HepG2 (cell line): ENCODE data around the gene HINT2. TPM values are rescaled to one million over a fixed set of nuclear protein-coding genes. Genes with fewer than 3 reads are reported as not detected.

Experiments used
- AKAP8 ChIP-seq: sonication (generic); formaldehyde crosslinking; IDR thresholded peaks from 2 replicates; pipeline ENCODE4 v1.5.1; 2020; ENCODE audit warnings: mild to moderate bottlenecking, missing genetic modification reagents
- CREM ChIP-seq, 2 experiments: sonication (generic) in 1 of 2; formaldehyde crosslinking in 1 of 2; IDR thresholded peaks; 2 replicates each; pipeline versions ENCODE4 v1.4.0 to v1.6.1; 2016 to 2020; ENCODE audit warnings: antibody characterized with exemption in 1 of 2, mild to moderate bottlenecking in 1 of 2, missing genetic modification reagents in 1 of 2
- EHMT2 ChIP-seq: fragments of 200-600 bp; sonication (generic); IDR thresholded peaks from 2 replicates; pipeline ENCODE4 v1.7.0; 2017; ENCODE audit warnings: antibody characterized with exemption, low read depth, low read length, borderline replicate concordance
- HNF4A ChIP-seq: sonication (generic); formaldehyde crosslinking; IDR thresholded peaks from 2 replicates; pipeline ENCODE4 v1.4.0; 2020; ENCODE audit warnings: missing genetic modification reagents
- KDM2A ChIP-seq: sonication (generic); formaldehyde crosslinking; IDR thresholded peaks from 2 replicates; pipeline ENCODE4 v1.4.0; 2020; ENCODE audit warnings: low read depth, missing genetic modification reagents, borderline replicate concordance
- KDM5B ChIP-seq: sonication (generic); formaldehyde crosslinking; IDR thresholded peaks from 2 replicates; pipeline ENCODE4 v1.4.0; 2020; ENCODE audit warnings: missing genetic modification reagents, mild to moderate bottlenecking, borderline replicate concordance
- PHF21A ChIP-seq: sonication (generic); formaldehyde crosslinking; IDR thresholded peaks from 2 replicates; pipeline ENCODE4 v1.5.0; 2020; ENCODE audit warnings: mild to moderate bottlenecking, missing genetic modification reagents
- RBM39 ChIP-seq: fragments of 200-400 bp; formaldehyde crosslinking; IDR thresholded peaks from one replicate; pipeline ENCODE4 v1.6.1; 2018; ENCODE audit warnings: antibody characterized with exemption, mild to moderate bottlenecking, low read depth, low read length; ENCODE audit not compliant: poor library complexity, severe bottlenecking
- TARDBP ChIP-seq: sonication (generic); formaldehyde crosslinking; IDR thresholded peaks from 2 replicates; pipeline ENCODE4 v1.8.0; 2022; ENCODE audit warnings: mild to moderate bottlenecking, missing genetic modification reagents
- ZBTB43 ChIP-seq: sonication (generic); formaldehyde crosslinking; conservative IDR thresholded peaks from 2 replicates; pipeline ENCODE4 v1.4.0; 2020; ENCODE audit warnings: missing genetic modification reagents
- ZFP82 ChIP-seq: sonication (generic); formaldehyde crosslinking; IDR thresholded peaks from 2 replicates; pipeline ENCODE4 v1.5.1; 2020; ENCODE audit warnings: mild to moderate bottlenecking, missing genetic modification reagents, borderline replicate concordance
- ZFY ChIP-seq: sonication (generic); formaldehyde crosslinking; IDR thresholded peaks from 2 replicates; pipeline ENCODE4 v1.4.0; 2020; ENCODE audit warnings: missing genetic modification reagents
- ZNF224 ChIP-seq: sonication (generic); formaldehyde crosslinking; IDR thresholded peaks from 2 replicates; pipeline ENCODE4 v1.5.0; 2020; ENCODE audit warnings: mild to moderate bottlenecking, missing genetic modification reagents
- ZNF232 ChIP-seq: sonication (generic); formaldehyde crosslinking; IDR thresholded peaks from 2 replicates; pipeline ENCODE4 v1.4.0; 2020; ENCODE audit warnings: missing genetic modification reagents, borderline replicate concordance
- ZNF264 ChIP-seq: sonication (generic); formaldehyde crosslinking; IDR thresholded peaks from 2 replicates; pipeline ENCODE4 v1.4.0; 2020; ENCODE audit warnings: missing genetic modification reagents
- ZNF691 ChIP-seq: sonication (generic); formaldehyde crosslinking; IDR thresholded peaks from 2 replicates; pipeline ENCODE4 v1.4.0; 2020; ENCODE audit warnings: missing genetic modification reagents, low read depth, mild to moderate bottlenecking, borderline replicate concordance
- ZNF878 ChIP-seq: sonication (generic); formaldehyde crosslinking; IDR thresholded peaks from 2 replicates; pipeline ENCODE4 v1.8.1; 2023; ENCODE audit warnings: mild to moderate bottlenecking, missing genetic modification reagents, moderate library complexity
- polyA plus RNA-seq, 8 experiments: library from polyadenylated mRNA; depleted of rRNA in 3 of 8; stranded (reverse) in 7 of 8; unstranded in 1 of 8; fragments of >200 nt; fragmentation: Illumina TruSeq in 4 of 8; extraction: Trizol in 4 of 8; gene quantifications; 2 replicates each; pipeline versions ENCODE4 v1.2.1 to v1.2.3, GENCODE V29; 2011 to 2016; ENCODE audit warnings: low read depth in 4 of 8, missing spikeins in 1 of 8, mixed read lengths in 1 of 8; ENCODE audit not compliant: insufficient read depth in 1 of 8
- total RNA-seq, 5 experiments: library from RNA; depleted of rRNA; stranded (reverse); fragments of >200 nt; fragmentation: Illumina TruSeq; extraction: Trizol; gene quantifications; 2 replicates each; pipeline ENCODE4 v1.2.3, GENCODE V29; 2016; ENCODE audit warnings: low read depth in 1 of 5
- TF ChIP-seq, protein P1 (sequence below): IDR thresholded peaks from 2 replicates; pipeline ENCODE4 v1.6.1; 2016; ENCODE audit warnings: missing genetic modification reagents, missing compliant biosample characterization
- TF ChIP-seq, protein P2 (sequence below): sonication (generic); formaldehyde crosslinking; IDR thresholded peaks from 2 replicates; pipeline ENCODE4 v1.5.1; 2020; ENCODE audit warnings: mild to moderate bottlenecking, missing genetic modification reagents
- TF ChIP-seq, protein P3 (sequence below): IDR thresholded peaks from 2 replicates; pipeline ENCODE4 v1.6.1; 2018; ENCODE audit warnings: missing genetic modification reagents, mild to moderate bottlenecking, missing compliant biosample characterization

Gene HINT2
- total and polyA plus RNA-seq, 2 of the 13 experiments (the other 11 are each of a cell fraction or from before 2014, with no cell fraction given): 37.9 to 56.2 TPM

DNA sequence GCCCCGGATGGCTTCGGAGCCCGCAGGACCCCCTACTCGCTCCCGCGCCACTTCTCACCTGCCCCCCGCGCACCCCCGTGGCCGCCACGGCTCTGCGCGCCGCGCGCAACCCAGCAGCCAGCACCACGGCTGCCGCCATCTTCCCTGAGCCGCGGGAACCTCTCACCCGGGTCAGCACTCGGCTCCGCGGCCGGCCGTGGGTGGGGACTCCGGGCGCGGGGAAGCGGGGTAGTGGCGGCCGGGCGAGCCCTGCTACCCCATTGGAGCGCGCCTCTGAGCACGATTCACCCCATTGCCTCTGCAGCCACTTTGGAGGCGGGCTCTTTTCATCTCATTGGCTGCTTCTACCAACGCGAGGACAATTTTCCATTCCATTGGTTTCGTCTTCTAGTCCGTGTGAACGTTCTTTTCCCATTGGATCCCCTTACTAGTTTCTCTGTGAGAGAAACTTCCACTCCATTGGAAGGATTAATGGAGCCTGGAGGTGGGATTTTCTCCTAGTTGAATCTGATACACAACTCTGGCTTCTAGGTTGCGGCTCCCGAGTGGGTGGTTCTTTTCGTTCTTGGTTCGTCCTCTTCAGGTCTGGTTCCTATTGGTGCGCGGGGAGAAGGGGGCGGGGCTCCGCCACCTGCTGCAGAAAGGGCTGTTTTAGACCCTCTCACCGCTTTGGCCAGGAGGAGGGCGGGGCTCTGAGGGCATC is at the start of gene HINT2 (continued):
- TF ChIP-seq CREM (IDR thresholded peaks at IDR 0.05) (peak; percentile 66), CREM (CRISPR knock-in tag; IDR thresholded peaks at IDR 0.05) (no peak), KDM5B (peak; percentile 75; the same call in 1 of the 2 replicates), ZNF232 (CRISPR knock-in tag) (0 out of 2 replicates have a peak, but pooled peaks have one; percentile 24), EHMT2 (no peak; the same call in 1 of the 2 replicates), ZNF878 (CRISPR knock-in tag) (no peak; the same call in 1 of the 2 replicates), PHF21A (CRISPR knock-in tag) (peak; percentile 66), TARDBP (CRISPR knock-in tag) (0 out of 2 replicates have a peak, but pooled peaks have one; percentile 15), ZNF264 (CRISPR knock-in tag) (peak; percentile 32; the same call in 1 of the 2 replicates), ZFY (peak; percentile 66), ZNF224 (CRISPR knock-in tag) (0 out of 2 replicates have a peak, but pooled peaks have one; percentile 22), KDM2A (CRISPR knock-in tag) (peak; percentile 35; the same call in 1 of the 2 replicates), ZNF691 (CRISPR knock-in tag) (peak; percentile 11; the same call in 1 of the 2 replicates), HNF4A (no peak), RBM39 (peak; percentile 93), ZFP82 (CRISPR knock-in tag) (no peak), AKAP8 (CRISPR knock-in tag) (peak; percentile 83; the same call in 1 of the 2 replicates), ZBTB43 (CRISPR knock-in tag) (0 out of 2 replicates have a peak, but pooled peaks have one; percentile 64)
- TF ChIP-seq, protein P1, sequence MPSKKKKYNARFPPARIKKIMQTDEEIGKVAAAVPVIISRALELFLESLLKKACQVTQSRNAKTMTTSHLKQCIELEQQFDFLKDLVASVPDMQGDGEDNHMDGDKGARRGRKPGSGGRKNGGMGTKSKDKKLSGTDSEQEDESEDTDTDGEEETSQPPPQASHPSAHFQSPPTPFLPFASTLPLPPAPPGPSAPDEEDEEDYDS (CRISPR knock-in tag): peak; percentile 70
- TF ChIP-seq, protein P2, sequence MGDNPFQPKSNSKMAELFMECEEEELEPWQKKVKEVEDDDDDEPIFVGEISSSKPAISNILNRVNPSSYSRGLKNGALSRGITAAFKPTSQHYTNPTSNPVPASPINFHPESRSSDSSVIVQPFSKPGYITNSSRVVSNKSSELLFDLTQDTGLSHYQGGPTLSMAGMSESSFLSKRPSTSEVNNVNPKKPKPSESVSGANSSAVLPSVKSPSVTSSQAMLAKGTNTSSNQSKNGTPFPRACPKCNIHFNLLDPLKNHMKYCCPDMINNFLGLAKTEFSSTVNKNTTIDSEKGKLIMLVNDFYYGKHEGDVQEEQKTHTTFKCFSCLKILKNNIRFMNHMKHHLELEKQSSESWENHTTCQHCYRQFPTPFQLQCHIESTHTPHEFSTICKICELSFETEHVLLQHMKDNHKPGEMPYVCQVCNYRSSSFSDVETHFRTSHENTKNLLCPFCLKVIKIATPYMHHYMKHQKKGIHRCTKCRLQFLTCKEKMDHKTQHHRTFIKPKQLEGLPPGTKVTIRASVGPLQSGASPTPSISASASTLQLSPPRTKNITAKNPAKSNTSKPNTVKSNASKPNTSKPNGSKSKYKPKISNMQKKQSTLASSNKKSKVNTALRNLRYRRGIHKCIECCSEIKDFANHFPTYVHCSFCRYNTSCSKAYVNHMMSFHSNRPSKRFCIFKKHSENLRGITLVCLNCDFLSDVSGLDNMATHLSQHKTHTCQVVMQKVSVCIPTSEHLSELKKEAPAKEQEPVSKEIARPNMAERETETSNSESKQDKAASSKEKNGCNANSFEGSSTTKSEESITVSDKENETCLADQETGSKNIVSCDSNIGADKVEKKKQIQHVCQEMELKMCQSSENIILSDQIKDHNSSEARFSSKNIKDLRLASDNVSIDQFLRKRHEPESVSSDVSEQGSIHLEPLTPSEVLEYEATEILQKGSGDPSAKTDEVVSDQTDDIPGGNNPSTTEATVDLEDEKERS (CRISPR knock-in tag): no peak
- TF ChIP-seq, protein P3, sequence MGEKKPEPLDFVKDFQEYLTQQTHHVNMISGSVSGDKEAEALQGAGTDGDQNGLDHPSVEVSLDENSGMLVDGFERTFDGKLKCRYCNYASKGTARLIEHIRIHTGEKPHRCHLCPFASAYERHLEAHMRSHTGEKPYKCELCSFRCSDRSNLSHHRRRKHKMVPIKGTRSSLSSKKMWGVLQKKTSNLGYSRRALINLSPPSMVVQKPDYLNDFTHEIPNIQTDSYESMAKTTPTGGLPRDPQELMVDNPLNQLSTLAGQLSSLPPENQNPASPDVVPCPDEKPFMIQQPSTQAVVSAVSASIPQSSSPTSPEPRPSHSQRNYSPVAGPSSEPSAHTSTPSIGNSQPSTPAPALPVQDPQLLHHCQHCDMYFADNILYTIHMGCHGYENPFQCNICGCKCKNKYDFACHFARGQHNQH (CRISPR knock-in tag): 0 out of 2 replicates have a peak, but pooled peaks have one; percentile 1
